ENCODE data around the gene AP5Z1. TPM values are rescaled to one million over a fixed set of nuclear protein-coding genes. Genes with fewer than 3 reads are reported as not detected.
A peak's percentile ranks its signal among the peaks of the same experiment; 100 is the strongest.

The AP5Z1 gene
- total and polyA plus RNA-seq, 11 donors: 8.4 to 31.9 (median 13.4) TPM

- 87 to 93% (median 90%) methylated on average over 14 to 20 of the region's 20 CpGs for WGBS, 4 donors
- H3K36me3 ChIP-seq: peaks cover 0 to 99% (median 82%) of the 10 kb centered on the region in 9 donors
- ATAC-seq (no peak), DNase-seq (peak in 1 of 5 donors; percentile 58)
- no peak for TF ChIP-seq POLR2A (IDR thresholded peaks at IDR 0.05)
- no peak for TF ChIP-seq CTCF (IDR thresholded peaks at IDR 0.05)
- no peak overlapping the region for H3K4me3 ChIP-seq
- no peaks in the 10 kb centered on the region for H3K9me3 ChIP-seq
- peaks cover 0 to 13% (median 0%) of the 10 kb centered on the region in 12 donors for H3K4me1 ChIP-seq
- H3K27me3 ChIP-seq: no peaks in the 10 kb centered on the region
- no peak overlapping the region for H3K27ac ChIP-seq
- intact Hi-C loops (cut with DNase I): no loop called here
Observed at GRCh38 chr7:4785371-4785770, 9.9 kb downstream of the AP5Z1 start.

GRCh38 chr7:4786015-4786414 is 10.6 kb downstream of the AP5Z1 start:
- Histone ChIP-seq H3K27ac (no peak overlapping the region), H3K36me3 (peaks cover 0 to 99% (median 86%) of the 10 kb centered on the region in 9 donors), H3K4me1 (peaks cover 0 to 13% (median 0%) of the 10 kb centered on the region in 12 donors), H3K9me3 (no peaks in the 10 kb centered on the region), H3K27me3 (no peaks in the 10 kb centered on the region), H3K4me3 (no peak overlapping the region)
- DNase-seq: peak in 1 of 5 donors; percentile 59
- 92 to 96% (median 96%) methylated on average over 7 to 17 of the region's 17 CpGs for WGBS, 4 donors
- no peak for ATAC-seq
- no peak for TF ChIP-seq POLR2A (IDR thresholded peaks at IDR 0.05)
- TF ChIP-seq CTCF (IDR thresholded peaks at IDR 0.05): no peak
- intact Hi-C loops (cut with DNase I): no loop called here

GRCh38 chr7:4787541-4787940 is 12.1 kb downstream of the AP5Z1 start:
- Histone ChIP-seq H3K36me3 (peaks cover 0 to 94% (median 79%) of the 10 kb centered on the region in 9 donors), H3K27me3 (no peaks in the 10 kb centered on the region), H3K4me3 (no peak overlapping the region), H3K27ac (no peak overlapping the region), H3K9me3 (no peaks in the 10 kb centered on the region), H3K4me1 (peaks cover 0 to 15% (median under 1%) of the 10 kb centered on the region in 12 donors)
- intact Hi-C loops (cut with DNase I): no loop called here
- ATAC-seq (no peak), DNase-seq (peak in 1 of 5 donors; percentile 52)
- WGBS, 4 donors: 93 to 98% (median 94%) methylated on average over 12 to 17 of the region's 17 CpGs
- no peak for TF ChIP-seq CTCF (IDR thresholded peaks at IDR 0.05)
- TF ChIP-seq POLR2A (IDR thresholded peaks at IDR 0.05): no peak

- H3K4me3 ChIP-seq: no peak overlapping the region
- H3K4me1 ChIP-seq: peaks cover 0 to 21% (median 5%) of the 10 kb centered on the region in 12 donors
- no peaks in the 10 kb centered on the region for H3K9me3 ChIP-seq
- 85 to 91% (median 86%) methylated on average over 9 to 23 of the region's 23 CpGs for WGBS, 4 donors
- no peaks in the 10 kb centered on the region for H3K27me3 ChIP-seq
- intact Hi-C loops (cut with DNase I): no loop called here
- H3K27ac ChIP-seq: no peak overlapping the region
- TF ChIP-seq POLR2A (IDR thresholded peaks at IDR 0.05): no peak
- peaks cover 0 to 88% (median 74%) of the 10 kb centered on the region in 9 donors for H3K36me3 ChIP-seq
- ATAC-seq: no peak
- DNase-seq: peak in 1 of 5 donors; percentile 51
Observed at GRCh38 chr7:4787947-4788626, 12.7 kb downstream of the AP5Z1 start.

Data from heart left ventricle (tissue), 16 donors.